GM23338 (cell line): ENCODE data around the gene EIF5A2.

Experiments
- EZH2 ChIP-seq: fragments of 200-600 bp; sonication (generic); IDR thresholded peaks from one replicate; pipeline ENCODE4 v1.8.0; 2017; ENCODE audit warnings: antibody characterized with exemption, mild to moderate bottlenecking, low read depth; ENCODE audit not compliant: unreplicated experiment
- EZH2phosphoT487 ChIP-seq: fragments of 200-600 bp; sonication (generic); IDR thresholded peaks from one replicate; pipeline ENCODE4 v1.8.1; 2018; ENCODE audit warnings: antibody characterized with exemption; ENCODE audit not compliant: unreplicated experiment
- NANOG ChIP-seq: IDR thresholded peaks from 2 replicates; pipeline ENCODE4 v1.6.1; 2016; ENCODE audit warnings: antibody characterized with exemption, borderline replicate concordance
- POLR2AphosphoS5 ChIP-seq: IDR thresholded peaks from 2 replicates; pipeline ENCODE4 v1.6.1; 2016; ENCODE audit warnings: antibody characterized with exemption, low read depth
- STAT1 ChIP-seq: IDR thresholded peaks from one replicate; pipeline ENCODE4 v1.6.1; 2016; ENCODE audit warnings: antibody characterized with exemption; ENCODE audit not compliant: unreplicated experiment
- TF ChIP-seq, protein P1 (sequence below), 2 experiments: fragments of 200-600 bp in 1 of 2; sonication (generic) in 1 of 2; conservative IDR thresholded peaks; 2 replicates each; pipeline versions ENCODE4 v1.5.1 to v1.6.1; 2016 to 2017; ENCODE audit warnings: antibody characterized with exemption in 2 of 2, low read depth in 2 of 2, mild to moderate bottlenecking in 2 of 2, moderate library complexity in 1 of 2

DNA sequence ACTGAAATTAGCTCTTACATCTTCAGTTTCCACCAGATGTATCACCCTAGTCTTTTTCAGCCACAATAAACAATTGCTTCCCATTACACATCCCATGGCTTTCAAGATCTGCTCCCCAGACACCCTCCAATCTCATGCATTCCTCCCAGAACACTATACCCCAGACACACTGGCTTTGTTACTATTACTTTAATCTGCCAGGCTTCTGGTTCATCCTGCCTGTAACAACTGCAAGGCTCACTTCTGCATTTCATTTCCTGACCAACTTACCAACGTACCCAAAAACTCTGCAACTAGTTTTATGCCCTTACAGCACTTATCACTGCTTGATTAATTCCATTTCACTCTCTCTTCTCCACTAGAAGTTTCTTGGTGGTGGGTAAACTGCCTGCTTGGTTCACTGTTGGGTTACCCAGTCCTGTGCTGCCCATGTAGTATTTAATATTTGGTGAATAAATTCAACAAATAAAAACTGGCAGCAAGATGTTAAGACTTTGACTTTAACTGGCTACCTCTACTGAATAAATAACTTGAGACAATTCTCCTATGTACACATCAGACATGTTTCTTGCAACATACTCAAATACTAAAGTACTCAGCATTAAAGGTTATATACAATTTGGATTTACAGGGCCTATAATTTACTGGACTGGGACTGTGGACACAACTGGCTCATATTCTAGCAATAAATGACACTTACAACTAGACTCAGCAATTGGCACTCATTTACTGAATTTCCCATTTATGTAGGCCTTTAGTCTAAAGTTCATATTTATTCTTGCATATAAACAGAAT is 41.1 kb downstream of the EIF5A2 start:
- TF ChIP-seq, protein P1, sequence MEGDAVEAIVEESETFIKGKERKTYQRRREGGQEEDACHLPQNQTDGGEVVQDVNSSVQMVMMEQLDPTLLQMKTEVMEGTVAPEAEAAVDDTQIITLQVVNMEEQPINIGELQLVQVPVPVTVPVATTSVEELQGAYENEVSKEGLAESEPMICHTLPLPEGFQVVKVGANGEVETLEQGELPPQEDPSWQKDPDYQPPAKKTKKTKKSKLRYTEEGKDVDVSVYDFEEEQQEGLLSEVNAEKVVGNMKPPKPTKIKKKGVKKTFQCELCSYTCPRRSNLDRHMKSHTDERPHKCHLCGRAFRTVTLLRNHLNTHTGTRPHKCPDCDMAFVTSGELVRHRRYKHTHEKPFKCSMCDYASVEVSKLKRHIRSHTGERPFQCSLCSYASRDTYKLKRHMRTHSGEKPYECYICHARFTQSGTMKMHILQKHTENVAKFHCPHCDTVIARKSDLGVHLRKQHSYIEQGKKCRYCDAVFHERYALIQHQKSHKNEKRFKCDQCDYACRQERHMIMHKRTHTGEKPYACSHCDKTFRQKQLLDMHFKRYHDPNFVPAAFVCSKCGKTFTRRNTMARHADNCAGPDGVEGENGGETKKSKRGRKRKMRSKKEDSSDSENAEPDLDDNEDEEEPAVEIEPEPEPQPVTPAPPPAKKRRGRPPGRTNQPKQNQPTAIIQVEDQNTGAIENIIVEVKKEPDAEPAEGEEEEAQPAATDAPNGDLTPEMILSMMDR (conservative IDR thresholded peaks at IDR 0.05; ENCODE audit: low read depth in 2 of 2), result no peak
- TF ChIP-seq EZH2phosphoT487 (no peak), EZH2 (no peak), POLR2AphosphoS5 (no peak), NANOG (no peak), STAT1 (no peak)
